ENCODE measurements around the gene CCDC88B.

Gene CCDC88B

DNA sequence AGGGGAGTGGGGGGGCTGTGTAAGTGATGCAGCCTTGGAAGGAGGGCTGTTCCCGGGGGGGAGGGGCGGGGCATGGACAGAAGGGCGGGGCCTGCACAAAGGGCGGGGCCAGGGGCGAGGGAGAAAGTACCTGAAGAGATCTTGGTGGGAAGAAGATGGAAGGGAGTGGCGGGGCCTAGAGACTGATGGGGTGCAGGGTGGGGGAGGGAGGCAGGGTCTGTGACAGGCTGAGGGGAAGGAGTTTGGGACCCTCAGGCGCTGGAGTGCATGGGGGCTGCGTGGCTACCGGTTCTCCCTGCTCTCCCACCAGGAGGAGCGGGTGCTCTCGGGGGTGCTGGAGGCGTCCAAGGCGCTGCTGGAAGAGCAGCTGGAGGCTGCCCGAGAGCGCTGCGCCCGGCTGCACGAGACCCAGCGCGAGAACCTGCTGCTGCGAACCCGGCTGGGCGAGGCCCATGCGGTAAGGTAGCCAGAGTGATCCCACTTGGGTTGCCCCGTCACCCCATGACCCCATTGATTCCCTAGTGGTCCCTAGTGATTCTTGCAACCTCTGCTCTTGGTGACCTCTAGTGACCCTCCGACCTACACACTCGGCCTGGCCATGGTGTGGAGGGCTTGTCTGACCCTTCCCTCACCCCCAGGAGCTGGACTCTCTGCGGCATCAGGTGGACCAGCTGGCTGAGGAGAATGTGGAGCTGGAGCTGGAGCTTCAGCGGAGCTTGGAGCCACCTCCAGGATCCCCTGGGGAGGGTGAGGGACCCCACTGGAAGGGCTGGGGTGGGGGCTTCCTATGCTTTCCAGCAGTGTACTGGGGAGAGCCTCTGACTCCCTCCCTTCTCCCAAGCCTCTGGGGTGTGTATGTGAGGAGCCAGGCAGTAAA lies 3.1 kb downstream of the CCDC88B start:
- no peak for TF ChIP-seq POLR2AphosphoS5 (IDR thresholded peaks at IDR 0.05; ENCODE audit: low read depth, low read length)
- TF ChIP-seq, protein P1, sequence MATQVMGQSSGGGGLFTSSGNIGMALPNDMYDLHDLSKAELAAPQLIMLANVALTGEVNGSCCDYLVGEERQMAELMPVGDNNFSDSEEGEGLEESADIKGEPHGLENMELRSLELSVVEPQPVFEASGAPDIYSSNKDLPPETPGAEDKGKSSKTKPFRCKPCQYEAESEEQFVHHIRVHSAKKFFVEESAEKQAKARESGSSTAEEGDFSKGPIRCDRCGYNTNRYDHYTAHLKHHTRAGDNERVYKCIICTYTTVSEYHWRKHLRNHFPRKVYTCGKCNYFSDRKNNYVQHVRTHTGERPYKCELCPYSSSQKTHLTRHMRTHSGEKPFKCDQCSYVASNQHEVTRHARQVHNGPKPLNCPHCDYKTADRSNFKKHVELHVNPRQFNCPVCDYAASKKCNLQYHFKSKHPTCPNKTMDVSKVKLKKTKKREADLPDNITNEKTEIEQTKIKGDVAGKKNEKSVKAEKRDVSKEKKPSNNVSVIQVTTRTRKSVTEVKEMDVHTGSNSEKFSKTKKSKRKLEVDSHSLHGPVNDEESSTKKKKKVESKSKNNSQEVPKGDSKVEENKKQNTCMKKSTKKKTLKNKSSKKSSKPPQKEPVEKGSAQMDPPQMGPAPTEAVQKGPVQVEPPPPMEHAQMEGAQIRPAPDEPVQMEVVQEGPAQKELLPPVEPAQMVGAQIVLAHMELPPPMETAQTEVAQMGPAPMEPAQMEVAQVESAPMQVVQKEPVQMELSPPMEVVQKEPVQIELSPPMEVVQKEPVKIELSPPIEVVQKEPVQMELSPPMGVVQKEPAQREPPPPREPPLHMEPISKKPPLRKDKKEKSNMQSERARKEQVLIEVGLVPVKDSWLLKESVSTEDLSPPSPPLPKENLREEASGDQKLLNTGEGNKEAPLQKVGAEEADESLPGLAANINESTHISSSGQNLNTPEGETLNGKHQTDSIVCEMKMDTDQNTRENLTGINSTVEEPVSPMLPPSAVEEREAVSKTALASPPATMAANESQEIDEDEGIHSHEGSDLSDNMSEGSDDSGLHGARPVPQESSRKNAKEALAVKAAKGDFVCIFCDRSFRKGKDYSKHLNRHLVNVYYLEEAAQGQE (IDR thresholded peaks at IDR 0.05; ENCODE audit: insufficient read depth in 1 of 2, low read depth in 2 of 2, low read length in 2 of 2), result no peak
- TF ChIP-seq TAF1 (IDR thresholded peaks at IDR 0.05; ENCODE audit: borderline replicate concordance, insufficient read depth, low read length), result no peak
- no peak for TF ChIP-seq FOXP2 (optimal IDR thresholded peaks at IDR 0.05; ENCODE audit: borderline replicate concordance, extremely low read depth, extremely low read length, insufficient read depth)
- no peak for TF ChIP-seq SIN3A (IDR thresholded peaks at IDR 0.05; ENCODE audit: borderline replicate concordance, insufficient read depth, low read length)

DNA sequence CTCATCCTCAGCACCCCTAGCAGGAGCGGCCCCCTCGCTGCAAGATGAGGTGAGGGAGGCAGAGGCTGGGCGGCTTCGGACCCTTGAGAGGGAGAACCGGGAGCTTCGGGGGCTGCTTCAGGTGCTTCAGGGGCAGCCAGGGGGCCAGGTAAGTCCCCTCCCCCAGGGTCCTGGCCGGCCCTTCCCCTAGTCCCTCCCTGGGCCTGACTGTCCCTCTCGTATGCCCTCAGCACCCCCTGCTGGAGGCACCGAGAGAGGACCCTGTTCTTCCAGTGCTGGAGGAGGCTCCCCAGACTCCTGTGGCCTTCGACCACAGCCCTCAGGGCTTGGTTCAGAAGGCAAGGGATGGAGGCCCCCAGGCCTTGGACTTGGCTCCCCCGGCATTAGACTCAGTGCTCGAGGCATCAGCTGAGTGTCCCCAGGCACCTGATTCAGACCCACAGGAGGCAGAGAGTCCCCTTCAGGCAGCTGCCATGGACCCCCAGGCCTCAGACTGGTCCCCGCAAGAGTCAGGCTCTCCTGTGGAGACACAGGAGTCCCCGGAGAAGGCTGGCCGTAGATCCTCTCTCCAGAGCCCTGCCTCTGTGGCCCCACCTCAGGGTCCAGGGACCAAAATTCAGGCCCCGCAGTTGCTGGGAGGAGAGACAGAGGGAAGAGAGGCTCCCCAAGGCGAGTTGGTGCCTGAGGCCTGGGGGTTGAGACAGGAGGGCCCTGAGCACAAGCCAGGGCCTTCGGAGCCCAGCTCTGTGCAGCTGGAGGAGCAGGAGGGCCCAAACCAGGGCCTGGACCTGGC lies 4.0 kb downstream of the CCDC88B start:
- no peak for TF ChIP-seq TAF1 (IDR thresholded peaks at IDR 0.05; ENCODE audit: borderline replicate concordance, insufficient read depth, low read length)
- TF ChIP-seq, protein P1 (IDR thresholded peaks at IDR 0.05; ENCODE audit: insufficient read depth in 1 of 2, low read depth in 2 of 2, low read length in 2 of 2), result no peak
- no peak for TF ChIP-seq POLR2AphosphoS5 (IDR thresholded peaks at IDR 0.05; ENCODE audit: low read depth, low read length)
- no peak for TF ChIP-seq FOXP2 (optimal IDR thresholded peaks at IDR 0.05; ENCODE audit: borderline replicate concordance, extremely low read depth, extremely low read length, insufficient read depth)
- no peak for TF ChIP-seq SIN3A (IDR thresholded peaks at IDR 0.05; ENCODE audit: borderline replicate concordance, insufficient read depth, low read length)

DNA sequence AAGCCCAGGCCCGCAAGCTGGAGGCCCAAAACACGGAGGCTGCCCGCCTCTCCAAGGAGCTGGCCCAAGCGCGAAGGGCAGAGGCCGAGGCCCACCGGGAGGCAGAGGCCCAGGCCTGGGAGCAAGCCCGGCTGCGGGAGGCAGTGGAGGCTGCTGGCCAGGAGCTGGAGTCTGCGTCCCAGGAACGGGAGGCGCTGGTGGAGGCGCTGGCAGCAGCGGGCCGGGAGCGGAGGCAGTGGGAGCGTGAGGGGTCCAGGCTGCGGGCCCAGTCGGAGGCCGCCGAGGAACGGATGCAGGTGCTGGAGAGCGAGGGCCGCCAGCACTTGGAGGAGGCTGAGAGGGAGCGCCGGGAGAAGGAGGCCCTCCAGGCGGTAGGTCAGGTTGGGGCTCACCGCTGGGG lies 4.8 kb downstream of the CCDC88B start:
- TF ChIP-seq TAF1 (IDR thresholded peaks at IDR 0.05; ENCODE audit: borderline replicate concordance, insufficient read depth, low read length), result no peak
- TF ChIP-seq SIN3A (IDR thresholded peaks at IDR 0.05; ENCODE audit: borderline replicate concordance, insufficient read depth, low read length), result no peak
- TF ChIP-seq FOXP2 (optimal IDR thresholded peaks at IDR 0.05; ENCODE audit: borderline replicate concordance, extremely low read depth, extremely low read length, insufficient read depth), result no peak
- TF ChIP-seq POLR2AphosphoS5 (IDR thresholded peaks at IDR 0.05; ENCODE audit: low read depth, low read length), result no peak
- TF ChIP-seq, protein P1 (IDR thresholded peaks at IDR 0.05; ENCODE audit: insufficient read depth in 1 of 2, low read depth in 2 of 2, low read length in 2 of 2), result no peak

DNA sequence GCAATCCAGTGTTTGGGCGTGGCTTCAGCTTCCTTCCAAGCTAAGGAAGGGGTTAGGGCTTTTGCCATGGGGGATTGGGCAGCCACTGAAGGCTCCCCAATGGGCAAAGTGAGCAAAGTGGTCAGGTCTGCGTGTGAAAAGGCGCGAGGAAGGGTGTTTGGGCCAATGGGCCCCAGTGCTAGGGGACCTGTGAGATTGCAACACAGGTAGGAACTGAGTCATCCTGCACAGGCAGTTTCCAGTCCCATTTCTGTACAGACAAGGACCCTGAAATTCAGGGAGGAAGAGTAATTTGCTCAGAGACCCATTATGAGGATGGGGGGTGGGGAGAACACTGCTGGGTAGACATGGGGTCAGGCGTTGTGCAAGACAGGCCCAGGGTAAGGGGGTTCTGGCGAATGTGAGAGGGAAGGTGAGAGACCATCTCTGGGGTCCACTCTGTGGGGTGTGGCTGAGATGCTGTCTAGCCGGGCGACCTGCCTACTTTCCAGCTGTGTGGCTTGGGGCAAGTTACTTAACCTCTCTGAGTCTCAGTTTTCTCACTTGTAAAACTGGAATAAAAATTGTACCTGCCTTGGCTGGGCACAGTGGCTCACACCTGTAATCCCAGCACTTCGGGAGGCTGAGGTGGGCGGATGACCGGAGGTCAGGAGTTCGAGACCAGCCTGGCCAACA lies 7.3 kb downstream of the CCDC88B start:
- no peak for TF ChIP-seq FOXP2 (optimal IDR thresholded peaks at IDR 0.05; ENCODE audit: borderline replicate concordance, extremely low read depth, extremely low read length, insufficient read depth)
- TF ChIP-seq, protein P1 (IDR thresholded peaks at IDR 0.05; ENCODE audit: insufficient read depth in 1 of 2, low read depth in 2 of 2, low read length in 2 of 2), result no peak
- TF ChIP-seq POLR2AphosphoS5 (IDR thresholded peaks at IDR 0.05; ENCODE audit: low read depth, low read length), result no peak
- no peak for TF ChIP-seq SIN3A (IDR thresholded peaks at IDR 0.05; ENCODE audit: borderline replicate concordance, insufficient read depth, low read length)
- TF ChIP-seq TAF1 (IDR thresholded peaks at IDR 0.05; ENCODE audit: borderline replicate concordance, insufficient read depth, low read length), result no peak

Data from PFSK-1 (cell line).